Measurements from ENCODE around the gene DOCK7. TPM values are rescaled to one million over a fixed set of nuclear protein-coding genes. Genes with fewer than 3 reads are reported as not detected.
"Not testable (repeated sequence)": the region's sequence is repeated elsewhere in the genome, so short reads cannot be mapped to it uniquely, and the experiment has no call there.

DOCK7 gene
- total RNA-seq, 2 experiments from 2014 or later, result 5.8 to 7.1 TPM

DNA sequence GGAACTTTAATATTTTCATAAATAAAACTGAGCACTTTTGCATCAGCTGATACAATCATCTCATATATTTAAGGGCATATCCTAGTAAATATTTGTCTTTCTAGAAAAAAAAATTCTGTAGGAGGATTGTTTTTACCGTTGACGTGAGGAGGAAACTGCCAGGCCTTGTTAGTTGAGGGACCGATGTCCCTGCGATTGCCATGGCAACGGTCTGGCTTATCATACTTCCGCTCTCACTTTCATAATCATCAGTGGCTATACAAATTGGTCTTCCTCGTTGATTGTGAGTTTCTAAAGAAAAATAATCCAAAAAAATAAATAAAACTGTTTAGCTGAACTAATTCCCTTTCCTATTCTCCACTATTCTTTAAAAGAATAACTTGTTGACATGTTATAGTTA is 160.2 kb downstream of the DOCK7 start:
- Mint-ChIP-seq H3K4me3 (no peak overlapping the region), H3K9me3 (no peaks in the 10 kb centered on the region), H3K4me1 (no peaks in the 10 kb centered on the region), H3K36me3 (no peaks in the 10 kb centered on the region), H3K27me3 (no peaks in the 10 kb centered on the region), H3K27ac (no peak overlapping the region)
- ATAC-seq (ENCODE audit: low read depth) (no peak), DNase-seq (no peak)
- POLR2A ChIA-PET, result no interaction called here

DNA sequence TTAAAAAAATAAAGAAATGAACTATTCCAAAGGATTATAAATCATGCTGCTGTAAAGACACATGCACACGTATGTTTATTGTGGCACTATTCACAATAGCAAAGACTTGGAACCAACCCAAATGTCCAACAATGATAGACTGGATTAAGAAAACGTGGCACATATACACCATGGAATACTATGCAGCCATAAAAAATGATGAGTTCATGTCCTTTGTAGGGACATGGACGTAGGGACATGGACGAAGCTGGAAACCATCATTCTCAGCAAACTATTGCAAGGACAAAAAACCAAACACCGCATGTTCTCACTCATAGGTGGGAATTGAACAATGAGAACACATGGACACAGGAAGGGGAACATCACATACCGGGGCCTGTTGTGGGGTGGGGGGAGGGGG is 160.8 kb downstream of the DOCK7 start:
- H3K4me1 Mint-ChIP-seq; H3K27ac Mint-ChIP-seq; ATAC-seq (ENCODE audit: low read depth); H3K4me3 Mint-ChIP-seq; H3K27me3 Mint-ChIP-seq; DNase-seq; H3K9me3 Mint-ChIP-seq; H3K36me3 Mint-ChIP-seq; POLR2A ChIA-PET: not testable (repeated sequence)

DNA sequence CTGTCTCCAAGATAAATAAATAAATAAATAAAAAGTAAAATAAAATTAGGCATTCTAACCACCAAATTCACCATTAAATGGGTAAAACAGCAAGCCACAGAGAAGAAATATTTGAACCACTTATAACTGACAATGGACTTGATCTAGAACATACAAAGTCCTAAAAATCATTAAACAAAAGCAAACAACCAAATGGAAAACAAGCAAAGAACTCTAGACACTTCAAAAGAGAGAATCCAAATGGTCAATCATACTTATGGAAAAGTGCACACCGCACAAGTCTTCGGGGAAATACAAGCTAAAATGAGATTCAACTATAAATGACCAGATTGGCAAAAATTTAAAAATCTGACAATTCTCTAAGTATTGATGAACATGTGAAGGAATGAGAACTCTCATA is 164.3 kb downstream of the DOCK7 start:
- no peak for DNase-seq
- no peak for ATAC-seq (ENCODE audit: low read depth)
- POLR2A ChIA-PET, result no interaction called here

DNA sequence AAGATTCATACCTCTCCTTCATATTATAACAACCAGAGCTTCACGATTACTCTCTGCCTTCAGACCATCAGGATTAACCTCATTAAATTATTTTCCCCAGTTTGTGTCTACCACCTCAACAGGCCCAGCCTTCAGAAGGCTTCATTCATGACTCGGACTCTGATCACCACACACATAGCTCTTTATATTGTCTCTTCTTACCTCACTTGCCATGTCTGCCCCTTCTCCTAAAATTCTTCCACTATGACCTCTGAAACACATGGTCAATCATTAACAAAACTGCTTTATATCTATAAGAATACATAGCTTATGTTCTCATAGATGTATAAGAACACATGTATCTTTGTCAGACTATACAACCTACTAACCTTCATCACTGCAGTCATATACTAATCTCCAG is 171.6 kb downstream of the DOCK7 start:
- DNase-seq (no peak), ATAC-seq (ENCODE audit: low read depth) (no peak)
- Mint-ChIP-seq H3K9me3 (peaks cover 3% of the 10 kb centered on the region), H3K27ac (no peak overlapping the region), H3K36me3 (peaks cover 4% of the 10 kb centered on the region), H3K4me1 (no peaks in the 10 kb centered on the region), H3K27me3 (no peaks in the 10 kb centered on the region), H3K4me3 (no peak overlapping the region)
- POLR2A ChIA-PET, result no interaction called here

More for the DNA sequence above, 164.3 kb downstream of the DOCK7 start:
- Mint-ChIP-seq H3K4me1 (no peaks in the 10 kb centered on the region), H3K27ac (no peak overlapping the region), H3K4me3 (no peak overlapping the region), H3K27me3 (no peaks in the 10 kb centered on the region), H3K36me3 (peaks cover 2% of the 10 kb centered on the region), H3K9me3 (peaks cover 3% of the 10 kb centered on the region)

DNA sequence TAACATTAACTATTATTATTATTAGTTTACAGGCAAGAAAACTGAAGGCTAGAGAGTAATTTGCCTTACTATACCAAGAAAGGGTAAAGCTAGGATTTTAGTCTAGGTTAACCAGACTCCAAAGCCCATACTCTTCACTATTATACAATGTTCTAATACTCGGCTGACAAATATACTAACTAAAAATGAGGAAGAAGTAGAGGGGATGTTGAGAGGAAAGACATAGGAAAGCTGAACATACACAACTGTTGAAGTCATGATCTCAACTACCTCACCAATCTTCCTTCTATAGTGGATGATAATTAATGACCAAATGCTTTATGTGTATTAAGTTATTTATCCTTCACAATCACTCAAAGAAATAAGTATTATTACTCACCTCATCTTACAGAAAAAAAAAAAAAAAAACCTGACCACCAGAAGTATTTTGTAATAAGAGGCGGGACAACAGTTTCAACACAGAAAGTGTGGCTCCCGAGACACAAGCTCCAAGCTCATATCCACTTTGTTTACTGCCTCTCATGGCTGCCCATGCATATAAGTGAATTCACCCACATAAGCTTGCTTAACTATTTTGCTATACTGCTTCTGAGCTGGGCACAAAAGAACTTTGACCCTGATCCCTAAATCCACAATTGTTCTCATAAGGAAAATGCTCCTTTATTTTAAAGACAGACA is 173.3 kb downstream of the DOCK7 start:
- no peaks in the 10 kb centered on the region for H3K4me1 Mint-ChIP-seq
- no peaks in the 10 kb centered on the region for H3K27me3 Mint-ChIP-seq
- peaks cover 2% of the 10 kb centered on the region for H3K36me3 Mint-ChIP-seq
- no peak overlapping the region for H3K4me3 Mint-ChIP-seq
- POLR2A ChIA-PET, result no interaction called here
- peaks cover 3% of the 10 kb centered on the region for H3K9me3 Mint-ChIP-seq
- DNase-seq (no peak), ATAC-seq (ENCODE audit: low read depth) (no peak)
- no peak overlapping the region for H3K27ac Mint-ChIP-seq

DNA sequence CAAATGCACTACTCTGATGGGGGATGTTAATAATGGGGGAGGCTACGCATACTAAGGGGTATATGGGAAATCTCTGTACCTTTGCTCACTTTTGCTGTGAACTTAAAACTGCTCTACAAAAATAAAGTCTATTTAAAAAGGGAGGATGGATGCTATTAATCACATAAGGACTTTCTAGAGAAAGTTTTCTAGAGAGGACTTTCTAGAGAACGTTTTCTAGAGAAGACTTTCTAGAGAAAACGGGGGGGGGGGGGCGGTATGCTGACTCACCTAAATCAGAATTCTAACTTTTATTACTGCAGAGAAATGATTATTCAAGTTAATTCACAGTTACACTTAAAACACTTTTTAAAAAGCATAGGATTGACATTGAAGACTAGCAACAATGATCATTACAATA is 175.2 kb downstream of the DOCK7 start:
- Mint-ChIP-seq H3K4me3 (no peak overlapping the region), H3K9me3 (no peaks in the 10 kb centered on the region), H3K27ac (no peak overlapping the region), H3K36me3 (peaks cover 2% of the 10 kb centered on the region), H3K27me3 (no peaks in the 10 kb centered on the region), H3K4me1 (no peaks in the 10 kb centered on the region)
- no peak for ATAC-seq (ENCODE audit: low read depth)
- DNase-seq, result no peak
- POLR2A ChIA-PET, result no interaction called here

DNA sequence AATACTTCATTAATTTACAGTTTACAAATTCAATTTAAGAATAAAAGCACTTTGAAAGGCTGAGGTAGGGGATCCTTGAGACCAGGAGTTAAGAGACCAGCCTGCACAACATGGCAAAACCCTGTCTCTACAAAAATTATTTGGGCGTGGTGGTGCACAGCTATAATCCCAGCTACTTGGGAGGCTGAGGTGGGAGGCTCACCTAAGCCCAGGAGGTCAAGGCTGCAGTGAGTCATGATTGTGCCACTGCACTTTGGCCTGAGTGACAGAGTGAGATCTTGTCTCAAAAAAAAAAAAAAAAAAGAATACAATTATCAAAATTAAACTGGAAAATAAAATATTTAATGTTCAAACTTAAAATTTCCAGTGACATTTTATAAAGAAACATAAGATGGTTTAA is 179.2 kb downstream of the DOCK7 start:
- Mint-ChIP-seq H3K27ac (no peak overlapping the region), H3K9me3 (no peaks in the 10 kb centered on the region), H3K27me3 (no peaks in the 10 kb centered on the region), H3K4me3 (no peak overlapping the region), H3K36me3 (peaks cover 2% of the 10 kb centered on the region), H3K4me1 (no peaks in the 10 kb centered on the region)
- POLR2A ChIA-PET, result no interaction called here
- no peak for DNase-seq
- no peak for ATAC-seq (ENCODE audit: low read depth)

DNA sequence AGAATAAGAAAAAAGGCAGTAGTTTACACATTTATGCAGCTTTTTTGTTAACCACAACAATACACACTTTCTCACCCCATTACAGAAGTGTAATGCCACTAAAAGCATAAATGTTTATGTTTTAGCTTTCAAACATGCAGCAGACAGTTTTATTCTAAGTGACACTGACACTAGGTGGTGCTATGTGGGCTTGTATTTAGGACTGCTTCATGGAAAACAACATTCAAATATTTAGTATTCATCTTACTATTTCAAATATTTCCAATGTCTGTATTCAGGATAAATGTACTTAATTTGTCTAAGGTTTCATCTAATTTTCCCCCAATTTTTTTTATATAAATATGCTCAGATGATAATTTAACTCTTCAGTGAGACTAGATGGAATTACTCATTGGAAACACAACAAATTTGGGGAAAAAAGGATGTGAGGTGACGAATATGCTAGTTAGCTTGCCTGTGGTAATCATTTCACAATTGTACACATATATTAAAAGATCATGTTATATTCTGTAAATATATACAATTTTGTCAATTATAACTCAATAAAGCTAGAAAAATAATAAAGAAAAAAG is 179.9 kb downstream of the DOCK7 start:
- H3K4me3 Mint-ChIP-seq, result no peak overlapping the region
- peaks cover 2% of the 10 kb centered on the region for H3K36me3 Mint-ChIP-seq
- H3K9me3 Mint-ChIP-seq, result no peaks in the 10 kb centered on the region
- POLR2A ChIA-PET, result no interaction called here
- DNase-seq, result no peak
- H3K27ac Mint-ChIP-seq, result no peak overlapping the region
- H3K4me1 Mint-ChIP-seq, result no peaks in the 10 kb centered on the region
- no peak for ATAC-seq (ENCODE audit: low read depth)
- no peaks in the 10 kb centered on the region for H3K27me3 Mint-ChIP-seq

DNA sequence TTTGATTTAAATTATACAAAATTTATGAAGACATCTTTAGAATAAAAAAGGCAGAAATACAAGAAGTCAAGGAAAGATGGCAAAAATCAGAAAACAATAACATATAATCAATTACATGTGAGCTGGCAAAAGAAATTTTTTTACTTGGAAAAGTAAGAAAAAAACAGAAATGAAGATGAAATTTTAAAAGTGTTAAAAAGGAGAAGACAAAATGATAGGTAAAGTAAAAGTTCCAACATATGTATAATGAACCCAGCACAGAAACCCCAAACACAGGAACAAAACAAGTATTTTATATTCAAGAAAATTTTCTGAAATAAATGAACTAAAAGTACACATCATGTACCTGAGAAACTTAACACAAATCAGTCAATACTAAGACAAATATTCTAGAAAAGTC is 188.0 kb downstream of the DOCK7 start:
- H3K27ac Mint-ChIP-seq, result no peak overlapping the region
- no peak overlapping the region for H3K4me3 Mint-ChIP-seq
- DNase-seq (no peak), ATAC-seq (ENCODE audit: low read depth) (no peak)
- no peaks in the 10 kb centered on the region for H3K27me3 Mint-ChIP-seq
- H3K9me3 Mint-ChIP-seq, result no peaks in the 10 kb centered on the region
- H3K36me3 Mint-ChIP-seq, result no peaks in the 10 kb centered on the region
- POLR2A ChIA-PET, result no interaction called here
- no peaks in the 10 kb centered on the region for H3K4me1 Mint-ChIP-seq

DNA sequence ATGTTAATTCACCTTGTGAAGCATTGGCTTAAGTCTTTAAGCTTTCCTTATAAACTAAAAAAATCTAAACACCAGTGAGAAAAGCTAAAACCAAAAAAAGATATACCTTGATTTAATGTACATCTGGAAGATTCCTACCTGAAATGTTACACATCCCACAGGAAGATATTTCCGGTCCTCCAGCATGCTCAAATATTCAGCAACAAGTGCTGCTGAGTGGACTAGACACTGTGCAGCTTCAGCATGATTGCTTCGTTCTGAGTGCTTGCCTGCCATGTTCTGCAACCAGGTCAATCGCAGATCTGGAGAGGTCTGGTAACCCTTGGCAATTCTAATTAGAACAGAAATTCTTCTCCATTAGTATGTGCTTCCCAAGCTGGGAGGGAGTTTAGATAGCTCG is 194.0 kb downstream of the DOCK7 start:
- Mint-ChIP-seq H3K27ac (no peak overlapping the region), H3K4me3 (no peak overlapping the region), H3K36me3 (no peaks in the 10 kb centered on the region), H3K4me1 (no peaks in the 10 kb centered on the region), H3K9me3 (no peaks in the 10 kb centered on the region), H3K27me3 (no peaks in the 10 kb centered on the region)
- no peak for ATAC-seq (ENCODE audit: low read depth)
- POLR2A ChIA-PET, result no interaction called here
- no peak for DNase-seq

DNA sequence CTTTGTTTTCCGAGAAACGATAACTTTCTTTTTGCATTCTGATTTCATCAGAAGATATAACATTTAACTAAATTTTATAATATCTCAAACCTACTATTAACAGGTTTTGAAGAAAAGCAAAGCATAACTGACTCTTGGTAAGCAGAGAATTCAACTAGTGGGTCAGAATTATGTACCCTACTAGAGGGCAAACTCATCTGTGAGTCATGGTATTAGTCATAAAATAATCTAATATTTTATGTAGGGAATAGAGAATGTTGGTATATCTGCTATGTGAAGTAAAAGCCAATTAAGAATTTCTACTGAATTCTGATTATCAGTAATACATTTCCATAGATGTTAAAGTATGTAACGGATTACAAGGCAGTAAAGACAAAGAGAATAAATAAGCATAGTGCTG is 194.5 kb downstream of the DOCK7 start:
- POLR2A ChIA-PET, result no interaction called here
- Mint-ChIP-seq H3K27ac (no peak overlapping the region), H3K4me3 (no peak overlapping the region), H3K9me3 (no peaks in the 10 kb centered on the region), H3K27me3 (no peaks in the 10 kb centered on the region), H3K36me3 (no peaks in the 10 kb centered on the region), H3K4me1 (no peaks in the 10 kb centered on the region)
- DNase-seq (no peak), ATAC-seq (ENCODE audit: low read depth) (no peak)

DNA sequence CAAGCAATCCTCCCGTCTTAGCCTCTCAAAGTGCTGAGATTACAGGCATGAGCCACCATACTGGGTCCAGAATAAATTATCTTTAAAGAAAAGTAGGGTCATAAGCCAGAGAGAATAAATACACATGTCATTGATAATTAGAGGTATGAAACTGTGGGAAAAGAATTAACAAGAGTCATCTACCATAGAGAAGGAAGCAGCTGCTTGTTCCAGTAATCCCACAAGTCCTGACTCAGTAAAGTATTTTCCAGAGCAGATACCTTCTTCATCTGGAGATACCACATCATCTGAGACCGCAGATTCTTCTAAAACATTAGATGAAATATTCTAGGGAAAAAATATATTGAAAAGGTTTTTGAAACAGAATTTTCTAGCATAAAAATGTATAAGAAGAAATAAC is 195.7 kb downstream of the DOCK7 start:
- no peaks in the 10 kb centered on the region for H3K9me3 Mint-ChIP-seq
- DNase-seq (no peak), ATAC-seq (ENCODE audit: low read depth) (no peak)
- POLR2A ChIA-PET, result no interaction called here
- no peak overlapping the region for H3K4me3 Mint-ChIP-seq
- no peaks in the 10 kb centered on the region for H3K27me3 Mint-ChIP-seq
- H3K36me3 Mint-ChIP-seq, result no peaks in the 10 kb centered on the region
- H3K27ac Mint-ChIP-seq, result no peak overlapping the region
- no peaks in the 10 kb centered on the region for H3K4me1 Mint-ChIP-seq

DNA sequence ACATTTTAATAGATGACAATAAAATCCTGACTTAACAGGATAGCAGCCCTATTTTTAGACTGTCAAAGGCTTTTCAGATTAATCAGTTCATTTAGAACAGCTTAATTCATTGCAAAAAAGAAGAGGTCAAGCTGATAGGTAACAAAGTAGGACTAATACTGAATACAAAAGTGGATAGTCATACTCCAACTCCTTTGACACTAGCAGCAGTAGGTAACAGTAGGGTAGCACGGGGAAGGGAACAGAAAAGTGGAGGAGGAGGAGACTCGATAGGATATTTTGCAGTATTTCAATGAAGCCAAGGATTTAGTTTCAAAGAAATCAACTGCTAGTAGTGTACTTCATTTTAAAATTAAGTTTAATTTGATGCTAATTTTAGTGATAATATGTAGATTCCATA is 200.2 kb downstream of the DOCK7 start:
- POLR2A ChIA-PET, result interaction anchor here (0.5 kb wide), 1 partner anchor 984 kb away, joined by 3 read pairs; no protein-coding TSS in a partner anchor
- Mint-ChIP-seq H3K4me3 (no peak overlapping the region), H3K27ac (no peak overlapping the region), H3K36me3 (no peaks in the 10 kb centered on the region), H3K4me1 (no peaks in the 10 kb centered on the region), H3K9me3 (no peaks in the 10 kb centered on the region), H3K27me3 (no peaks in the 10 kb centered on the region)
- no peak for DNase-seq
- no peak for ATAC-seq (ENCODE audit: low read depth)

DNA sequence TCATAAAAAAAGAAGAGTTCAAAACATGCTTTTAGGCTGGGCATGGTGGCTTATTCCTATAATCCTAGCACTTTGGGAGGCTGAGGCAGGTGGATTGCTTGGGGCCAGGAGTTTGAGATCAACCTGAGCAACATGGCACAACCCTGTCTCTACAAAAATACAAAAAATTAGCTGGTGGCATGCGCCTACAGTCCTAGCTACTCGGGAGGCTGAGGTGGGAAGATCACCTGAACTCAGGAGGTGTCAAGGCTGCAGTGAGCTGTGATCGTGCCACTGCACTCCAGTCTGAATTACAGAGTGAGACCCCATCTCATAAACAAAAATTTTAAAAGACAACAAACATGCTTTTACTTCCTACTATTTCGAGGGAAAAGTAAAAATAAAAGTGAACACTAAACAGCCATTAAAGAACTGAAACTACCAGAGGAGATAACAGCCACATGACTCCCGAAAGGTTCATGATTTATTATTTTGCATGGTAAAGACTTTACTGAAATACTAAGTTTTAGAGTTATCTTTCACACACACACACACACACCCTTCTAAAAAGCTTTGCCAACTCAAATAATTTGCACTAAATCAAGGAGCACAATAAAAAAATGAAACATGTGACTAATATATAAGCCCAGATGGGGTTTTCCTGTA is 203.2 kb downstream of the DOCK7 start:
- Mint-ChIP-seq H3K27me3 (no peaks in the 10 kb centered on the region), H3K9me3 (no peaks in the 10 kb centered on the region), H3K27ac (no peak overlapping the region), H3K4me3 (no peak overlapping the region), H3K4me1 (no peaks in the 10 kb centered on the region), H3K36me3 (no peaks in the 10 kb centered on the region)
- POLR2A ChIA-PET, result no interaction called here
- ATAC-seq (ENCODE audit: low read depth) (no peak), DNase-seq (no peak)

Data from activated naive CD8-positive, alpha-beta T cell treated with anti-CD3 and anti-CD28 coated beads, Interleukin-2, amount 10 ng/mL, durations not matched to agents 7 days and 5 days (primary cell).